Parathyroid adenoma (tissue), 2 donors: ENCODE measurements around the gene NAGA.

ENCODE experiments used
- H2AFZ ChIP-seq: fragments of 300-600 bp; sonication (generic); one replicate; pipeline ENCODE4 v1.7.0; 2017; ENCODE audit warnings: antibody characterized with exemption, mild to moderate bottlenecking
- H3K27ac ChIP-seq: fragments of 300-600 bp; sonication (generic); one replicate; pipeline ENCODE4 v1.7.0; 2017
- H3K27me3 ChIP-seq: fragments of 300-600 bp; sonication (generic); one replicate; pipeline ENCODE4 v1.7.0; 2017; ENCODE audit warnings: low read length; ENCODE audit not compliant: control insufficient read depth, insufficient read depth
- H3K36me3 ChIP-seq: fragments of 300-600 bp; sonication (generic); one replicate; pipeline ENCODE4 v1.7.0; 2017; ENCODE audit warnings: low read length; ENCODE audit not compliant: control insufficient read depth, insufficient read depth
- H3K4me1 ChIP-seq: fragments of 300-600 bp; sonication (generic); one replicate; pipeline ENCODE4 v1.7.0; 2017; ENCODE audit warnings: control low read depth
- H3K4me2 ChIP-seq: fragments of 300-600 bp; sonication (generic); one replicate; pipeline ENCODE4 v1.7.0; 2017; ENCODE audit warnings: low read length
- H3K4me3 ChIP-seq: fragments of 300-600 bp; sonication (generic); one replicate; pipeline ENCODE4 v1.7.0; 2017; ENCODE audit warnings: low read depth, low read length
- H3K79me2 ChIP-seq: fragments of 300-600 bp; sonication (generic); one replicate; pipeline ENCODE4 v1.7.0; 2017; ENCODE audit warnings: control low read depth
- H3K9ac ChIP-seq: fragments of 300-600 bp; sonication (generic); one replicate; pipeline ENCODE4 v1.7.0; 2017; ENCODE audit warnings: mild to moderate bottlenecking
- H3K9me3 ChIP-seq: fragments of 300-600 bp; sonication (generic); one replicate; pipeline ENCODE4 v1.7.0; 2017; ENCODE audit warnings: low read length; ENCODE audit not compliant: control insufficient read depth
- TF ChIP-seq, protein P1 (sequence below): fragments of 300-600 bp; sonication (generic); IDR thresholded peaks from one replicate; pipeline ENCODE4 v1.7.0; 2017; ENCODE audit warnings: antibody characterized with exemption, mild to moderate bottlenecking
- donor health status: primary hyperparathyroidism.

The NAGA gene

DNA sequence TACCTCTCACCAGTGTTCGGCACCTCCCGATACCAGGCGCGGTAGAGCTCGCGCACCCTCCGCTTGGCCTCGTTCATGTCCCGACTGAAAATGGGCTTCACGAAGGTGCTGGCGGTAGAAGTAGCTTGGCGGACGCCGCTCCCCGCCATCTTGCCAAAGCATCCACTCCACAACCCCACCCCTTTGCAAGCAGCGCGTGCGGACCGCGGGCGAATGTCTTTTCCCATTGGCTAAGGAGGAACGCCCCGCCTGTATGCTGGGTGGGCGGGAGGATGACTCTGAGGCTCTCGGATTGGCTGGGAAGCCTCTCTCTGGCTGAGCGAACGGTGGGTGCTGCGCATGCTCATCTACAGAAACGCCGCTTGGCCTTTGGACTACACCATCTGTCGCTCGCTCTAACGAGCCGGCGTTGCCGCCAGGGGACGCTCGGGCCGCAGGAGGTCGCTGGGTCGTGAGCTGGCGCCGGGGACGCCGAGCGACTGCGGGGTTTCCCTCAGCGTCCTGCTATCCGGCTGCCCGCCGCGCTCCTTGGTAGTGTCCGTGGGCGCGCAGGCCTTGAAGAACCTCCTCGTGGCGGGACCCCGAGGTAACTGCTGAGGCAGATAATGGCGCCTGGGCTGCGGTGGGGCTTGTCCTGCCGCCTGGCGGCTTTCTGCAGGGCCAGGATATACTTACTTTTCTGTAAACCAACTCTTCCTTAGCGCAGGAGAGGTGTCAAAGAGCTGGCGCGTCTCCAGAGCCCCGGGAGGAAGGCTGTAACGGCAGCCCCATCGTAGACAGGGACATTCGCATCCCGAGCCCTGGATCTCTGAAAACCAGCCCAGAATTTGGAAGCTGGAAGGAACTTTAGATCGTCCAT is 20.2 kb upstream of the NAGA start, which contains the start of gene NDUFA6:
TSS of gene NDUFA6 (minus strand) at position 177 of the 859 bp plus-strand sequence. CDS start at position 149, 28 bp downstream.
- Histone ChIP-seq H3K27ac (peak within 1 kb of the TSS; percentile 96), H3K9ac (peak within 1 kb of the TSS; percentile 98), H3K4me3 (peak within 1 kb of the TSS; percentile 98), H3K27me3 (no peaks in the 10 kb centered on the region), H3K9me3 (peaks cover 3% of the 10 kb centered on the region), H2AFZ (peak within 1 kb of the TSS; percentile 91), H3K4me1 (no peaks in the 10 kb centered on the region), H3K4me2 (peak within 1 kb of the TSS; percentile 98), H3K36me3 (no peaks in the 10 kb centered on the region), H3K79me2 (peaks cover 11% of the 10 kb centered on the region)
- TF ChIP-seq, protein P1, sequence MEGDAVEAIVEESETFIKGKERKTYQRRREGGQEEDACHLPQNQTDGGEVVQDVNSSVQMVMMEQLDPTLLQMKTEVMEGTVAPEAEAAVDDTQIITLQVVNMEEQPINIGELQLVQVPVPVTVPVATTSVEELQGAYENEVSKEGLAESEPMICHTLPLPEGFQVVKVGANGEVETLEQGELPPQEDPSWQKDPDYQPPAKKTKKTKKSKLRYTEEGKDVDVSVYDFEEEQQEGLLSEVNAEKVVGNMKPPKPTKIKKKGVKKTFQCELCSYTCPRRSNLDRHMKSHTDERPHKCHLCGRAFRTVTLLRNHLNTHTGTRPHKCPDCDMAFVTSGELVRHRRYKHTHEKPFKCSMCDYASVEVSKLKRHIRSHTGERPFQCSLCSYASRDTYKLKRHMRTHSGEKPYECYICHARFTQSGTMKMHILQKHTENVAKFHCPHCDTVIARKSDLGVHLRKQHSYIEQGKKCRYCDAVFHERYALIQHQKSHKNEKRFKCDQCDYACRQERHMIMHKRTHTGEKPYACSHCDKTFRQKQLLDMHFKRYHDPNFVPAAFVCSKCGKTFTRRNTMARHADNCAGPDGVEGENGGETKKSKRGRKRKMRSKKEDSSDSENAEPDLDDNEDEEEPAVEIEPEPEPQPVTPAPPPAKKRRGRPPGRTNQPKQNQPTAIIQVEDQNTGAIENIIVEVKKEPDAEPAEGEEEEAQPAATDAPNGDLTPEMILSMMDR, result peak; percentile 86

DNA sequence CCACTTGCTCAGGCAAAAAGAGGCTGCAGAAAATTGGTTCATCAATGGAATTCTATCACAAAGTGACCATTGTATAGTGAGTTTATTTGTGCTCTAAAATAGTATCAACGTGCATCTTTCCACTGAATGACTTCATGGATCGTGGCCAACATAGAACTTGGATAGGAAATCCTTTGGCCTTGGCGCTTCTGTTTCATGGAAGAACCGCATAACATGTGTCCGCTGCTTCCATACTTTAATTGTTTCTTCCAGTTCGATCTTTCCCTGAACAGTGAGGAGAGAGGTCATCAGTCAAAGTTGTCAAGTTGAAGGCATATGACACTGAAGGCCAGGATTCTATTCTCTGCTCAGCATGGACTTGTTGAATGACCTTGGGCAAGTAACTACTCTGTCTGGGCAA is 15.4 kb upstream of the NAGA start:
- peak overlapping the region; percentile 32 for H3K27ac ChIP-seq
- no peaks in the 10 kb centered on the region for H3K27me3 ChIP-seq
- TF ChIP-seq, protein P1, result no peak

DNA sequence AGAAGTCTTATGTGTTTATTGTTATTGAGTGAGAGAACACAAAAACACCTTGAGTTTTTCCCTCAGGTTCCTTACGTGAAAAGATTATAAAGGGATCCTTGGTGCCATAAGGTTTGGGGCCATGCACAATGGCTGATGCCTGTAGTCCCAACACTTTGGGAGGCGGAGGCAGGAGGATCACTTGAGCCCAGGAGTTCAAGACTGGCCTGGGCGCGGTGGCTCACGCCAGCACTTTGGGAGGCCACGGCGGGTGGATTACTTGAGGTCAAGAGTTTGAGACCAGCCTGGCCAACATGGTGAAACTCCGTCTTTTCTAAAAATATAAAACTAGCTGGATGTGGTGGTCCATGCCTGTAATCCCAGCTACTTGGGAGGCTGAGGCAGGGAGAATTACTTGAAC is 14.3 kb upstream of the NAGA start:
- Histone ChIP-seq H3K36me3 (no peaks in the 10 kb centered on the region), H3K4me3 (no peak overlapping the region), H3K9ac (no peak overlapping the region), H2AFZ (no peak overlapping the region), H3K4me2 (no peak overlapping the region), H3K79me2 (peaks cover 23% of the 10 kb centered on the region), H3K9me3 (peaks cover 3% of the 10 kb centered on the region), H3K27me3 (no peaks in the 10 kb centered on the region), H3K4me1 (no peaks in the 10 kb centered on the region), H3K27ac (no peak overlapping the region)
- TF ChIP-seq, protein P1, result no peak

More for the DNA sequence above, 15.4 kb upstream of the NAGA start:
- Histone ChIP-seq H3K9me3 (peaks cover 3% of the 10 kb centered on the region), H3K36me3 (no peaks in the 10 kb centered on the region), H3K4me3 (no peak overlapping the region), H2AFZ (no peak overlapping the region), H3K9ac (no peak overlapping the region), H3K4me2 (no peak overlapping the region), H3K79me2 (peaks cover 23% of the 10 kb centered on the region), H3K4me1 (no peaks in the 10 kb centered on the region)

DNA sequence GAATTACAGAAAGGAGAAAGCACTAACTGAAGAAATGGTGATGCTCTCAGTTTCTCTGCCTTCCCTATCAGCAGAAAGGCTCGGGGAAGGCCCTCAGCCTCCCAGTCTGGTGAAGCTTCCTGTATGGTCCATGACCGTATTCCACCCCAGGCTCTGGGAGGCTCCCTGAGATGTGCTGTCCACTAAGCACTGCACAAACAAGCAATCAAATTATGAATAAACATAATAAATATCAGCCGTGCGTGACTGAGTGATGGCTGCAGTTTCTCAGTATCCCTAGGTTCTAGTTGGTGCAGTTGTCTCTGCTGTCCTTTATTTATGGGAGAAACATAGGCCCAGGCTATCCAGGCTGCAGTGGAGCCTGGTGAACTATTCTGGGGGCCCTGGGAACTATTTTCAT is 12.5 kb upstream of the NAGA start:
- Histone ChIP-seq H2AFZ (no peak overlapping the region), H3K9ac (no peak overlapping the region), H3K9me3 (no peaks in the 10 kb centered on the region), H3K79me2 (peaks cover 12% of the 10 kb centered on the region), H3K4me1 (no peaks in the 10 kb centered on the region), H3K4me3 (no peak overlapping the region), H3K36me3 (no peaks in the 10 kb centered on the region), H3K27ac (no peak overlapping the region), H3K27me3 (no peaks in the 10 kb centered on the region), H3K4me2 (no peak overlapping the region)
- TF ChIP-seq, protein P1, result no peak
